SK-N-SH treated with all-trans-retinoic acid at 6 μM for 48 hours (cell line): ENCODE data around the gene TMEM169.

ENCODE experiments used
- ATAC-seq: fragments of 200-7000 bp; cut with Tn5 transposase; 3 replicates; pipeline ENCODE4 v1.9.1; 2020; ENCODE audit warnings: mild to moderate bottlenecking, moderate library complexity
- ARNTL ChIP-seq: fragments of 450-650 bp; formaldehyde crosslinking; IDR thresholded peaks from 2 replicates; pipeline ENCODE4 v1.5.0; 2020; ENCODE audit warnings: low read depth, mild to moderate bottlenecking, moderate library complexity, borderline replicate concordance
- BACH2 ChIP-seq: fragments of 250-450 bp; sonication (Bioruptor Pico); IDR thresholded peaks from 2 replicates; pipeline ENCODE4 v1.9.0; 2021; ENCODE audit warnings: mild to moderate bottlenecking, borderline replicate concordance
- CSDC2 ChIP-seq: fragments of 250-450 bp; sonication (Bioruptor Pico); IDR thresholded peaks from 2 replicates; pipeline ENCODE4 v1.5.0; 2020; ENCODE audit warnings: mild to moderate bottlenecking, moderate library complexity
- CSRNP3 ChIP-seq: fragments of 250-450 bp; sonication (Bioruptor Pico); IDR thresholded peaks from 2 replicates; pipeline ENCODE4 v1.5.1; 2021; ENCODE audit warnings: mild to moderate bottlenecking, moderate library complexity
- ESRRG ChIP-seq: fragments of 250-450 bp; sonication (Bioruptor Pico); IDR thresholded peaks from 2 replicates; pipeline ENCODE4 v1.6.1; 2021; ENCODE audit warnings: mild to moderate bottlenecking
- GLIS3 ChIP-seq: fragments of 250-450 bp; sonication (Bioruptor Pico); IDR thresholded peaks from 2 replicates; pipeline ENCODE4 v1.5.0; 2020; ENCODE audit warnings: mild to moderate bottlenecking, moderate library complexity
- ISL1 ChIP-seq: fragments of 250-450 bp; sonication (Bioruptor Pico); IDR thresholded peaks from 2 replicates; pipeline ENCODE4 v2.1.2; 2022; ENCODE audit warnings: mild to moderate bottlenecking, moderate library complexity
- OSR1 ChIP-seq: fragments of 250-450 bp; sonication (Bioruptor Pico); IDR thresholded peaks from 2 replicates; pipeline ENCODE4 v1.8.0; 2022; ENCODE audit warnings: moderate library complexity, mild to moderate bottlenecking, inconsistent platforms
- PATZ1 ChIP-seq: fragments of 250-450 bp; sonication (Bioruptor Pico); IDR thresholded peaks from 2 replicates; pipeline ENCODE4 v1.8.0; 2020; ENCODE audit warnings: mild to moderate bottlenecking, moderate library complexity, borderline replicate concordance
- POU6F1 ChIP-seq: fragments of 250-450 bp; sonication (Bioruptor Pico); IDR thresholded peaks from 2 replicates; pipeline ENCODE4 v1.8.0; 2021; ENCODE audit warnings: low read depth, mild to moderate bottlenecking, moderate library complexity, borderline replicate concordance
- RARB ChIP-seq: fragments of 250-450 bp; sonication (Bioruptor Pico); IDR thresholded peaks from 2 replicates; pipeline ENCODE4 v1.8.0; 2021; ENCODE audit warnings: mild to moderate bottlenecking, moderate library complexity
- SNAI2 ChIP-seq: fragments of 250-450 bp; sonication (Bioruptor Pico); IDR thresholded peaks from 2 replicates; pipeline ENCODE4 v1.5.0; 2020; ENCODE audit warnings: mild to moderate bottlenecking, moderate library complexity
- TCF4 ChIP-seq: fragments of 250-450 bp; sonication (Bioruptor Pico); IDR thresholded peaks from 2 replicates; pipeline ENCODE4 v1.8.0; 2021; ENCODE audit warnings: mild to moderate bottlenecking, moderate library complexity, borderline replicate concordance
- TOX ChIP-seq: fragments of 250-450 bp; sonication (Bioruptor Pico); IDR thresholded peaks from 2 replicates; pipeline ENCODE4 v1.8.0; 2021; ENCODE audit warnings: mild to moderate bottlenecking, moderate library complexity, borderline replicate concordance
- ZC3H10 ChIP-seq: fragments of 250-450 bp; sonication (Bioruptor Pico); IDR thresholded peaks from 2 replicates; pipeline ENCODE4 v1.5.1; 2021; ENCODE audit warnings: mild to moderate bottlenecking, moderate library complexity
- ZFP30 ChIP-seq: fragments of 450-650 bp; formaldehyde crosslinking; IDR thresholded peaks from 2 replicates; pipeline ENCODE4 v1.5.0; 2022; ENCODE audit warnings: mild to moderate bottlenecking, moderate library complexity
- ZNF565 ChIP-seq: fragments of 450-650 bp; formaldehyde crosslinking; conservative IDR thresholded peaks from 2 replicates; pipeline ENCODE4 v1.5.0; 2020; ENCODE audit warnings: low read depth, mild to moderate bottlenecking, moderate library complexity
- ZNF70 ChIP-seq: fragments of 450-650 bp; formaldehyde crosslinking; IDR thresholded peaks from 2 replicates; pipeline ENCODE4 v1.5.0; 2020; ENCODE audit warnings: mild to moderate bottlenecking, moderate library complexity
- ZNF8 ChIP-seq: fragments of 450-650 bp; formaldehyde crosslinking; IDR thresholded peaks from 2 replicates; pipeline ENCODE4 v1.5.0; 2020; ENCODE audit warnings: mild to moderate bottlenecking, moderate library complexity
- TF ChIP-seq, protein P1 (sequence below): fragments of 250-450 bp; sonication (Bioruptor Pico); IDR thresholded peaks from 2 replicates; pipeline ENCODE4 v1.5.0; 2020; ENCODE audit warnings: mild to moderate bottlenecking, moderate library complexity
- TF ChIP-seq, protein P2 (sequence below): fragments of 250-450 bp; sonication (Bioruptor Pico); IDR thresholded peaks from 2 replicates; pipeline ENCODE4 v1.5.1; 2020; ENCODE audit warnings: low read depth, mild to moderate bottlenecking, moderate library complexity

The TMEM169 gene

DNA sequence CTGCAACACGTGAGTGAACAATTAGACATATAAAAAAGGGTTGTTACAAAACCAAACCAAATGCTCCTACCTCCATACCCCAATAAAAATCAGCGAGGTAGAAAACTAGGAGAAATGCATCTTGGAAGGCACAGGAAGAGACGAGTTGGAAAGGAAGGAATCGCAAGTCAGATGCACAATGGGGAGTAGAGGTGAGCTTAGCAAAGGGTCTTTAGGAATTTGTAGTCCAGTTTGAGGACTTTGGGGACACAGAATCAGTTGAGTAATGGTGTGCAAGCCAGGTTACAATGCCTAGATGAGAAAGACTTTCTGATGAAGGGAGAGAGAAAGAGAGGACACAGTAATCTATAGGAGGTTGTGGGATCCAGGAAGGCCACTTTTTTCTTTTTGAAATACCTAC, 63.1 kb downstream of the TMEM169 start:
- no peak for TF ChIP-seq ZC3H10 (CRISPR knock-in tag)
- TF ChIP-seq GLIS3 (CRISPR knock-in tag): no peak
- TF ChIP-seq CSRNP3 (CRISPR knock-in tag): no peak
- no peak for TF ChIP-seq TOX (CRISPR knock-in tag)
- ATAC-seq: no peak

DNA sequence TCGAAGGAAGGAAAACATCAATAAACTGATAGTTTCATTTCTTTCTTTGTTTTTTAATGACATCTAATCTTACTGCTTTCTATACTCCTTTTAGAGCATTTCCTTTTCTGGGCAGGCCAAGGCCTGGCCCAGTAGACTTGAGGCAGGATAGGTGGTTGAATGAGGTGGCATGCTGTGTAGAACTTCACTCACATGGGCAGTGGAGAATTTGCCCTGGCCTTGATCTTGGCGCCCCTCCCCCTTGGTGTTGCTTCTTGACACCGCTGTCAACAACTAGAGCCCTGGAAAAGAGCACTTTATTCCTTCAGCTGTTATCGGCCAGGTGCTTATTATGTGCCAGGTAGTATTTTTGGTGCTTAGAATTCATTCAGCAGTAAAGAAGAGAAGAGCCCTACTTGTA, 64.9 kb downstream of the TMEM169 start:
- ATAC-seq: no peak

More for the DNA sequence above, 64.9 kb downstream of the TMEM169 start:
- TF ChIP-seq ZNF565 (CRISPR knock-in tag): no peak
- no peak for TF ChIP-seq TCF4 (CRISPR knock-in tag)
- no peak for TF ChIP-seq ZNF8
- no peak for TF ChIP-seq ISL1 (CRISPR knock-in tag)
- no peak for TF ChIP-seq BACH2
- TF ChIP-seq ARNTL (CRISPR knock-in tag): no peak
- TF ChIP-seq CSDC2 (CRISPR knock-in tag): no peak
- TF ChIP-seq, protein P1, sequence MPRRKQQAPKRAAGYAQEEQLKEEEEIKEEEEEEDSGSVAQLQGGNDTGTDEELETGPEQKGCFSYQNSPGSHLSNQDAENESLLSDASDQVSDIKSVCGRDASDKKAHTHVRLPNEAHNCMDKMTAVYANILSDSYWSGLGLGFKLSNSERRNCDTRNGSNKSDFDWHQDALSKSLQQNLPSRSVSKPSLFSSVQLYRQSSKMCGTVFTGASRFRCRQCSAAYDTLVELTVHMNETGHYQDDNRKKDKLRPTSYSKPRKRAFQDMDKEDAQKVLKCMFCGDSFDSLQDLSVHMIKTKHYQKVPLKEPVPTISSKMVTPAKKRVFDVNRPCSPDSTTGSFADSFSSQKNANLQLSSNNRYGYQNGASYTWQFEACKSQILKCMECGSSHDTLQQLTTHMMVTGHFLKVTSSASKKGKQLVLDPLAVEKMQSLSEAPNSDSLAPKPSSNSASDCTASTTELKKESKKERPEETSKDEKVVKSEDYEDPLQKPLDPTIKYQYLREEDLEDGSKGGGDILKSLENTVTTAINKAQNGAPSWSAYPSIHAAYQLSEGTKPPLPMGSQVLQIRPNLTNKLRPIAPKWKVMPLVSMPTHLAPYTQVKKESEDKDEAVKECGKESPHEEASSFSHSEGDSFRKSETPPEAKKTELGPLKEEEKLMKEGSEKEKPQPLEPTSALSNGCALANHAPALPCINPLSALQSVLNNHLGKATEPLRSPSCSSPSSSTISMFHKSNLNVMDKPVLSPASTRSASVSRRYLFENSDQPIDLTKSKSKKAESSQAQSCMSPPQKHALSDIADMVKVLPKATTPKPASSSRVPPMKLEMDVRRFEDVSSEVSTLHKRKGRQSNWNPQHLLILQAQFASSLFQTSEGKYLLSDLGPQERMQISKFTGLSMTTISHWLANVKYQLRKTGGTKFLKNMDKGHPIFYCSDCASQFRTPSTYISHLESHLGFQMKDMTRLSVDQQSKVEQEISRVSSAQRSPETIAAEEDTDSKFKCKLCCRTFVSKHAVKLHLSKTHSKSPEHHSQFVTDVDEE (CRISPR knock-in tag): no peak
- no peak for TF ChIP-seq GLIS3 (CRISPR knock-in tag)
- no peak for TF ChIP-seq ZFP30
- TF ChIP-seq ZNF70 (CRISPR knock-in tag): no peak
- TF ChIP-seq, protein P2, sequence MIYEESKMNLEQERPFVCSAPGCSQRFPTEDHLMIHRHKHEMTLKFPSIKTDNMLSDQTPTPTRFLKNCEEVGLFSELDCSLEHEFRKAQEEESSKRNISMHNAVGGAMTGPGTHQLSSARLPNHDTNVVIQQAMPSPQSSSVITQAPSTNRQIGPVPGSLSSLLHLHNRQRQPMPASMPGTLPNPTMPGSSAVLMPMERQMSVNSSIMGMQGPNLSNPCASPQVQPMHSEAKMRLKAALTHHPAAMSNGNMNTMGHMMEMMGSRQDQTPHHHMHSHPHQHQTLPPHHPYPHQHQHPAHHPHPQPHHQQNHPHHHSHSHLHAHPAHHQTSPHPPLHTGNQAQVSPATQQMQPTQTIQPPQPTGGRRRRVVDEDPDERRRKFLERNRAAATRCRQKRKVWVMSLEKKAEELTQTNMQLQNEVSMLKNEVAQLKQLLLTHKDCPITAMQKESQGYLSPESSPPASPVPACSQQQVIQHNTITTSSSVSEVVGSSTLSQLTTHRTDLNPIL (CRISPR knock-in tag): no peak
- TF ChIP-seq SNAI2 (CRISPR knock-in tag): no peak
- no peak for TF ChIP-seq OSR1 (CRISPR knock-in tag)
- no peak for TF ChIP-seq POU6F1
- TF ChIP-seq PATZ1 (CRISPR knock-in tag): no peak
- no peak for TF ChIP-seq ZC3H10 (CRISPR knock-in tag)
- no peak for TF ChIP-seq RARB (CRISPR knock-in tag)
- TF ChIP-seq ESRRG: no peak
